ENCODE data around the gene OXCT1.
"Not testable (repeated sequence)": the region's sequence is repeated elsewhere in the genome, so short reads cannot be mapped to it uniquely, and the experiment has no call there.

The OXCT1 gene

GRCh38 chr5:41747301-41747700, 122.9 kb downstream of the OXCT1 start:
- H3K4me1 ChIP-seq (ENCODE audit: control insufficient read depth, insufficient read depth, low read length) = no peaks in the 10 kb centered on the region
- peak; percentile 58 for DNase-seq (ENCODE audit: low read depth)
- H3K9ac ChIP-seq (ENCODE audit: low read length) = no peak overlapping the region
- H3K36me3 ChIP-seq (ENCODE audit: control insufficient read depth, insufficient read depth, low read length, severe bottlenecking) = peaks cover 3% of the 10 kb centered on the region
- no peaks in the 10 kb centered on the region for H3K9me3 ChIP-seq (ENCODE audit: control insufficient read depth, low read length)
- H3K27me3 ChIP-seq (replicated peaks; ENCODE audit: control insufficient read depth, insufficient read depth, low read length) = no peaks in the 10 kb centered on the region
- no peak overlapping the region for H3K4me3 ChIP-seq (ENCODE audit: low read length)

- H3K4me1 ChIP-seq (ENCODE audit: control insufficient read depth, insufficient read depth, low read length); H3K9me3 ChIP-seq (ENCODE audit: control insufficient read depth, low read length); H3K4me3 ChIP-seq (ENCODE audit: low read length); H3K27me3 ChIP-seq (replicated peaks; ENCODE audit: control insufficient read depth, insufficient read depth, low read length); DNase-seq (ENCODE audit: low read depth); H3K9ac ChIP-seq (ENCODE audit: low read length): not testable (repeated sequence)
- peaks cover 11% of the 10 kb centered on the region for H3K36me3 ChIP-seq (ENCODE audit: control insufficient read depth, insufficient read depth, low read length, severe bottlenecking)
Measured at GRCh38 chr5:41742608-41743007, 127.6 kb downstream of the OXCT1 start.

GRCh38 chr5:41738710-41739354, 131.4 kb downstream of the OXCT1 start:
- no peaks in the 10 kb centered on the region for H3K4me1 ChIP-seq (ENCODE audit: control insufficient read depth, insufficient read depth, low read length)
- no peak overlapping the region for H3K9ac ChIP-seq (ENCODE audit: low read length)
- no peak for DNase-seq (ENCODE audit: low read depth)
- no peak overlapping the region for H3K4me3 ChIP-seq (ENCODE audit: low read length)
- peaks cover 24% of the 10 kb centered on the region for H3K36me3 ChIP-seq (ENCODE audit: control insufficient read depth, insufficient read depth, low read length, severe bottlenecking)
- H3K9me3 ChIP-seq (ENCODE audit: control insufficient read depth, low read length) = no peaks in the 10 kb centered on the region
- H3K27me3 ChIP-seq (replicated peaks; ENCODE audit: control insufficient read depth, insufficient read depth, low read length) = no peaks in the 10 kb centered on the region

GRCh38 chr5:41736641-41737040, 133.6 kb downstream of the OXCT1 start:
- DNase-seq (ENCODE audit: low read depth) = peak; percentile 73
- Histone ChIP-seq H3K36me3 (ENCODE audit: control insufficient read depth, insufficient read depth, low read length, severe bottlenecking) (peaks cover 24% of the 10 kb centered on the region), H3K4me3 (ENCODE audit: low read length) (no peak overlapping the region), H3K4me1 (ENCODE audit: control insufficient read depth, insufficient read depth, low read length) (no peaks in the 10 kb centered on the region), H3K9me3 (ENCODE audit: control insufficient read depth, low read length) (no peaks in the 10 kb centered on the region), H3K27me3 (replicated peaks; ENCODE audit: control insufficient read depth, insufficient read depth, low read length) (no peaks in the 10 kb centered on the region), H3K9ac (ENCODE audit: low read length) (no peak overlapping the region)

GRCh38 chr5:41735213-41735612, 135.0 kb downstream of the OXCT1 start:
- no peaks in the 10 kb centered on the region for H3K9me3 ChIP-seq (ENCODE audit: control insufficient read depth, low read length)
- no peak overlapping the region for H3K4me3 ChIP-seq (ENCODE audit: low read length)
- H3K27me3 ChIP-seq (replicated peaks; ENCODE audit: control insufficient read depth, insufficient read depth, low read length) = no peaks in the 10 kb centered on the region
- no peak for DNase-seq (ENCODE audit: low read depth)
- H3K36me3 ChIP-seq (ENCODE audit: control insufficient read depth, insufficient read depth, low read length, severe bottlenecking) = peaks cover 24% of the 10 kb centered on the region
- H3K4me1 ChIP-seq (ENCODE audit: control insufficient read depth, insufficient read depth, low read length) = no peaks in the 10 kb centered on the region
- H3K9ac ChIP-seq (ENCODE audit: low read length) = no peak overlapping the region

- H3K36me3 ChIP-seq (ENCODE audit: control insufficient read depth, insufficient read depth, low read length, severe bottlenecking); H3K27me3 ChIP-seq (replicated peaks; ENCODE audit: control insufficient read depth, insufficient read depth, low read length); H3K9me3 ChIP-seq (ENCODE audit: control insufficient read depth, low read length); H3K4me1 ChIP-seq (ENCODE audit: control insufficient read depth, insufficient read depth, low read length); H3K4me3 ChIP-seq (ENCODE audit: low read length); DNase-seq (ENCODE audit: low read depth); H3K9ac ChIP-seq (ENCODE audit: low read length): not testable (repeated sequence)
Measured at GRCh38 chr5:41729381-41729780, 140.8 kb downstream of the OXCT1 start.

- Histone ChIP-seq H3K36me3 (ENCODE audit: control insufficient read depth, insufficient read depth, low read length, severe bottlenecking) (no peaks in the 10 kb centered on the region), H3K9ac (ENCODE audit: low read length) (no peak overlapping the region), H3K4me3 (ENCODE audit: low read length) (no peak overlapping the region), H3K4me1 (ENCODE audit: control insufficient read depth, insufficient read depth, low read length) (no peaks in the 10 kb centered on the region), H3K9me3 (ENCODE audit: control insufficient read depth, low read length) (no peaks in the 10 kb centered on the region), H3K27me3 (replicated peaks; ENCODE audit: control insufficient read depth, insufficient read depth, low read length) (no peaks in the 10 kb centered on the region)
- DNase-seq (ENCODE audit: low read depth) = no peak
Measured at GRCh38 chr5:41728281-41728680, 141.9 kb downstream of the OXCT1 start.

GRCh38 chr5:41722359-41722950, 147.8 kb downstream of the OXCT1 start:
- H3K27me3 ChIP-seq (replicated peaks; ENCODE audit: control insufficient read depth, insufficient read depth, low read length) = no peaks in the 10 kb centered on the region
- no peaks in the 10 kb centered on the region for H3K36me3 ChIP-seq (ENCODE audit: control insufficient read depth, insufficient read depth, low read length, severe bottlenecking)
- H3K4me3 ChIP-seq (ENCODE audit: low read length) = no peak overlapping the region
- H3K9ac ChIP-seq (ENCODE audit: low read length) = no peak overlapping the region
- H3K4me1 ChIP-seq (ENCODE audit: control insufficient read depth, insufficient read depth, low read length) = peaks cover 14% of the 10 kb centered on the region
- H3K9me3 ChIP-seq (ENCODE audit: control insufficient read depth, low read length) = no peaks in the 10 kb centered on the region
- peak; percentile 8 for DNase-seq (ENCODE audit: low read depth)

- Histone ChIP-seq H3K9me3 (ENCODE audit: control insufficient read depth, low read length) (peaks cover 8% of the 10 kb centered on the region), H3K4me1 (ENCODE audit: control insufficient read depth, insufficient read depth, low read length) (peaks cover 14% of the 10 kb centered on the region), H3K4me3 (ENCODE audit: low read length) (no peak overlapping the region), H3K27me3 (replicated peaks; ENCODE audit: control insufficient read depth, insufficient read depth, low read length) (no peaks in the 10 kb centered on the region), H3K36me3 (ENCODE audit: control insufficient read depth, insufficient read depth, low read length, severe bottlenecking) (no peaks in the 10 kb centered on the region), H3K9ac (ENCODE audit: low read length) (no peak overlapping the region)
- peak; percentile 72 for DNase-seq (ENCODE audit: low read depth)
Measured at GRCh38 chr5:41721516-41721915, 148.7 kb downstream of the OXCT1 start.

- Histone ChIP-seq H3K9me3 (ENCODE audit: control insufficient read depth, low read length) (peaks cover 11% of the 10 kb centered on the region), H3K27me3 (replicated peaks; ENCODE audit: control insufficient read depth, insufficient read depth, low read length) (no peaks in the 10 kb centered on the region)
- no peak for DNase-seq (ENCODE audit: low read depth)
Measured at GRCh38 chr5:41716382-41716781, 153.8 kb downstream of the OXCT1 start.

GRCh38 chr5:41714446-41714845, 155.8 kb downstream of the OXCT1 start:
- not testable (repeated sequence) for DNase-seq (ENCODE audit: low read depth)

More at GRCh38 chr5:41716382-41716781, 153.8 kb downstream of the OXCT1 start:
- Histone ChIP-seq H3K4me1 (ENCODE audit: control insufficient read depth, insufficient read depth, low read length) (peaks cover 7% of the 10 kb centered on the region), H3K36me3 (ENCODE audit: control insufficient read depth, insufficient read depth, low read length, severe bottlenecking) (no peaks in the 10 kb centered on the region), H3K4me3 (ENCODE audit: low read length) (no peak overlapping the region), H3K9ac (ENCODE audit: low read length) (no peak overlapping the region)

GRCh38 chr5:41708604-41708940, 161.7 kb downstream of the OXCT1 start:
- Histone ChIP-seq H3K4me1 (ENCODE audit: control insufficient read depth, insufficient read depth, low read length) (peaks cover 3% of the 10 kb centered on the region), H3K9ac (ENCODE audit: low read length) (no peak overlapping the region), H3K27me3 (replicated peaks; ENCODE audit: control insufficient read depth, insufficient read depth, low read length) (no peaks in the 10 kb centered on the region), H3K36me3 (ENCODE audit: control insufficient read depth, insufficient read depth, low read length, severe bottlenecking) (no peaks in the 10 kb centered on the region), H3K9me3 (ENCODE audit: control insufficient read depth, low read length) (peaks cover 14% of the 10 kb centered on the region), H3K4me3 (ENCODE audit: low read length) (no peak overlapping the region)
- DNase-seq (ENCODE audit: low read depth) = no peak

More at GRCh38 chr5:41714446-41714845, 155.8 kb downstream of the OXCT1 start:
- not testable (repeated sequence) for H3K4me1 ChIP-seq (ENCODE audit: control insufficient read depth, insufficient read depth, low read length); H3K4me3 ChIP-seq (ENCODE audit: low read length); H3K36me3 ChIP-seq (ENCODE audit: control insufficient read depth, insufficient read depth, low read length, severe bottlenecking); H3K9ac ChIP-seq (ENCODE audit: low read length); H3K27me3 ChIP-seq (replicated peaks; ENCODE audit: control insufficient read depth, insufficient read depth, low read length)
- peaks cover 11% of the 10 kb centered on the region for H3K9me3 ChIP-seq (ENCODE audit: control insufficient read depth, low read length)

Measured in adipocyte (in vitro differentiated cells).